Superior temporal gyrus (tissue), 1 donor: ENCODE results near the gene TLK1.
"Not testable (repeated sequence)": the region's sequence is repeated elsewhere in the genome, so short reads cannot be mapped to it uniquely, and the experiment has no call there.

Experiments
- DNase-seq: peaks from one replicate; pipeline ENCODE4 v3.0.0-alpha.2; 2016; ENCODE audit errors: extremely low spot score

The TLK1 gene

GRCh38 chr2:171143670-171144062 is 17.0 kb downstream of the TLK1 start:
- no peak for DNase-seq

- DNase-seq = no peak
Measured at GRCh38 chr2:171142398-171142797, 18.3 kb downstream of the TLK1 start.

GRCh38 chr2:171141320-171141719 is 19.4 kb downstream of the TLK1 start:
- DNase-seq = no peak

GRCh38 chr2:171139860-171140259 is 20.8 kb downstream of the TLK1 start:
- no peak for DNase-seq

- DNase-seq = no peak
Measured at GRCh38 chr2:171136024-171136423, 24.7 kb downstream of the TLK1 start.

GRCh38 chr2:171134624-171135230 is 26.0 kb downstream of the TLK1 start:
- no peak for DNase-seq

GRCh38 chr2:171132086-171132485 is 28.6 kb downstream of the TLK1 start:
- no peak for DNase-seq

- DNase-seq = no peak
Measured at GRCh38 chr2:171128461-171128860, 32.2 kb downstream of the TLK1 start.

GRCh38 chr2:171124541-171124940 is 36.2 kb downstream of the TLK1 start:
- DNase-seq = no peak

GRCh38 chr2:171109571-171109970 is 51.1 kb downstream of the TLK1 start:
- DNase-seq = no peak

- DNase-seq = no peak
Measured at GRCh38 chr2:171109020-171109419, 51.7 kb downstream of the TLK1 start.

- DNase-seq = no peak
Measured at GRCh38 chr2:171107803-171108202, 52.9 kb downstream of the TLK1 start.

GRCh38 chr2:171104379-171104778 is 56.3 kb downstream of the TLK1 start:
- no peak for DNase-seq

GRCh38 chr2:171102802-171103201 is 57.9 kb downstream of the TLK1 start:
- no peak for DNase-seq

- DNase-seq = no peak
Measured at GRCh38 chr2:171100370-171100769, 60.3 kb downstream of the TLK1 start.

GRCh38 chr2:171098607-171099006 is 62.1 kb downstream of the TLK1 start:
- no peak for DNase-seq

- DNase-seq = no peak
Measured at GRCh38 chr2:171095014-171095582, 65.6 kb downstream of the TLK1 start.

- DNase-seq = not testable (repeated sequence)
Measured at GRCh38 chr2:171091517-171091916, 69.2 kb downstream of the TLK1 start.

GRCh38 chr2:171089489-171089888 is 71.2 kb downstream of the TLK1 start:
- DNase-seq = no peak

GRCh38 chr2:171088057-171088834 is 72.4 kb downstream of the TLK1 start:
- no peak for DNase-seq

GRCh38 chr2:171087547-171087946 is 73.1 kb downstream of the TLK1 start:
- DNase-seq = no peak

- peak; percentile 77 for DNase-seq
Measured at GRCh38 chr2:171086352-171087290, 74.1 kb downstream of the TLK1 start.
